Activated effector memory CD4-positive, alpha-beta T cell treated with Interleukin-2 at 50 U/mL for 16 hours (primary cell): ENCODE data around the gene LYST.
A peak's percentile ranks its signal among the peaks of the same experiment; 100 is the strongest.

ENCODE experiments used
- DNase-seq: peaks from one replicate; pipeline ENCODE4 v3.0.0-alpha.2; 2020

Gene LYST

DNA sequence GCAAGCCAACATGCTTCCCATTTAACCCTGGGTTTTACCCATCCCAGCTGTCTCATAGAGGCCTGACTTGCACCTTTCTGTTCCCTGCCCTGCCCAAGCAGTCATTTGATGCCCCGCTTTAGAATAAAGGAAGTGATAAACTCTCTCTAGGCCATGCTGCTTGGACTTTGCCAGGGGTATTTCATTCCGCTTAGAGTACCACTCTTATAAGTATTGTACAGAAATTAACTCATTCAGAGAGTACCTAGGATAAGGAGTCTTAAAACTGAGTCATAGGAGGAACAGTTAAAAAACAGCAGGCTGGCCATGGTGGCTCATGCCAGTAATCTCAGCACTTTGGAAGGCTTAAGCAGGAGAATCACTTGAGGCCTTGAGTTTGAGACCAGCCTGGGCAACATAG is 21.0 kb upstream of the LYST start:
- no peak for DNase-seq

DNA sequence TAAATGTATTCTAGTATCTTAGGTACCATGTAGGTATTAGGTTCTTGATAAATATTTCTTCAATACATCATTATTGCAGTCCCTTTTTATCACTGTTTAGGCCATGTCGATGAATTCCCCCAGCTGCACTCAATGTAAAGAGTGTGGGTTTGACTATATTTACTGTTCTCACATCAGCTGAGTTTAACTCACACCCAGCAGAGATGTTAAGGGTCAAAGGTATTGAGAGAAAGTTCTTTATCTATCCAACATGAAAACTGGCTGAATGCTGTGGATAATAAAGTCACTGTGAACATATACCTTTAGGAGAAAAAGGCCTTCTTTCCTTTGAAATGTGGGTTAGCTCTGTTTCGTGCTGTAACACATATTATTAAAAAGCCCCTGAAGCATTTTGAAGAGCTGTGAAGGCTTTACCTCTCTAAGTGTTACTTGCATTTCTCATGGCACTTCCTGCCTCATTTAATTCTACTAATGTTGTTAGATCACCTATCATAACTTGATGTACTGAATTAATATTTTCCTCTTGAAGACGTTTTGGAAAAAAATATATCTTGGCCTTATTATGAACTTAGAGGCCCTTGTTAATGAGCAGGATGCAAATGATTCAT is 19.1 kb upstream of the LYST start:
- DNase-seq = no peak

DNA sequence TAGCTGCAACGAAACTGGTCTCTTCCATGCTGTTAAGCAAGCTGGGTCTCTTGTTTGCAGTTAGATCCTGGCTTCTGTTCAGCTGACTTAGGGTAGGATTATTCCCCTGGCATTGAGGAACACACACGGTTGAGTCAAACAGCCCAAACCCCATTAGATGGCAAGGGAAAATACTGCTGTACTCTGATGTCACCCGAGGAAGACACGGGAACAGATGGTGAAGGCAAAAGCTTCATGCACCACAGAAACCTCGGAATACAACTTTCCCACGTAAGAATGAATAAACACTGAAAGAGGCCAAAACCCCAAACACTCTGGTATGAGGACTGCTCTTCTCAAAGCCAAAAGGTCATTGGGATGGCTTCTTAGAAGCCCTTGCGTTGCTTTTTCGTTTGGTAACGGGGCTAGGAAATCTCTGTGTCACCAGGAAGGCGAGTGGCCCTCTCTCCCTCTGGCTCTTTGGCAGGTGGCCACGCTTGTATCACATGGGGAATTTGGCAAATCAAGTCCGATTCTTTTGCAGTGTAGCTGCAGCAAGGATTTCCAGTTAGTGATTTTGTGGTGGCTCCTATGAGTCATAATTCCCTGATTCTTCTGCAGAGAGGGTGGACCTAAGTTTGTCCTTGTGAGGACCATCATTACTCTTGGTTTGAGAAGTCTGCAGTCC is 16.7 kb upstream of the LYST start:
- no peak for DNase-seq

DNA sequence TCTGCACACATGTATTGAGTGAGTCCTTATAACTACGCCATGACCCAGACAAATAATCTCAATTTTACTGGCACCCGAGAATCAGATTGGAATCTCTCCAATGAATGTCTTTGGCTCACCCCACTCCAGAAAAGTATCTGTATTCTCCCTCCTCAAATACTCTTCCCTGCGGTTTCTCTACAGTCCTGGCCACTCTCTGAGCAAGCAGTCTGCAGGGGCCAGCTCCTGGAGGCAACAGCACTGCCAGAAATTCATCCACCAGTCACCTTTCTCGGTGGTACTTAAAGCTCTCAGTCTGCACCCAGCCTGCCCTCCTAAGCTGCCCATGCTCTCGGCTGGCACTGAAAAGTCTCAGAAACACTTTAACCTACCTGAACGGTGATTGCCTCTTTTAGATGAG is 16.1 kb upstream of the LYST start:
- no peak for DNase-seq

DNA sequence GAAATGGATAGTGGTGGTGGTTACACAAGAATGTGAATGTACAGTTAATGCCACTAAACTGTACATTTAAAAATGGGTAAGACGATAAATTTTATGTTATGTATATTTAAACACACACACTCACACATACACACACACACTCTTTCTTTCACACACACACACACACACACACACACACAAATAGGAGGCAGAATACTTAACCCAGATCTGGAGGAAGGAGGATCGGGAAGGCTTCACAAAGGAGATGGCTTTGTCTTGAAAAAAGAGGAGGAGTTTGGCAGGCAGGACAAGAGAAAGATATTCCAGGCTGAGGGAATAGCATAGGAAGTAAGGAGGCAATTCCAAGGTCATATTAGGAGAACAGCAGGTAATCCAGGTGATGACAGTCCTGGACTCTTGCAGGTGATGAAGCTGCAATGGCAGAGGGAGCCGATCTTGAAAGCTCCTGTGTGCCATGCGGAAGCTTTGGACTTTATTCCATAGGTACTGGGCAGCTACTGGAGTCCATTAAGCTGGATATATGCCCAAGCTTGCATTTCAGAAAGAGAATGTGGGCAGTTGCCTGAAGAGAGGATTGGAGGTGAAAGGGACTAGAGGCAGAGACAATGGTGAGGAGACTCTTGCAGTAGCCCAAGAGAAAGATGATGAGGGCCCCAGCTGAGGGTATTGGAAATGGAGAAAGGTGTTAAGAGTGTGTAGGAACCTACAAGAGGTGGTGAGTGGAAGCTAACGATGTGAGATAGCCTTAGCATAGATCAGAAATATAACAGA is 15.4 kb upstream of the LYST start:
- no peak for DNase-seq

DNA sequence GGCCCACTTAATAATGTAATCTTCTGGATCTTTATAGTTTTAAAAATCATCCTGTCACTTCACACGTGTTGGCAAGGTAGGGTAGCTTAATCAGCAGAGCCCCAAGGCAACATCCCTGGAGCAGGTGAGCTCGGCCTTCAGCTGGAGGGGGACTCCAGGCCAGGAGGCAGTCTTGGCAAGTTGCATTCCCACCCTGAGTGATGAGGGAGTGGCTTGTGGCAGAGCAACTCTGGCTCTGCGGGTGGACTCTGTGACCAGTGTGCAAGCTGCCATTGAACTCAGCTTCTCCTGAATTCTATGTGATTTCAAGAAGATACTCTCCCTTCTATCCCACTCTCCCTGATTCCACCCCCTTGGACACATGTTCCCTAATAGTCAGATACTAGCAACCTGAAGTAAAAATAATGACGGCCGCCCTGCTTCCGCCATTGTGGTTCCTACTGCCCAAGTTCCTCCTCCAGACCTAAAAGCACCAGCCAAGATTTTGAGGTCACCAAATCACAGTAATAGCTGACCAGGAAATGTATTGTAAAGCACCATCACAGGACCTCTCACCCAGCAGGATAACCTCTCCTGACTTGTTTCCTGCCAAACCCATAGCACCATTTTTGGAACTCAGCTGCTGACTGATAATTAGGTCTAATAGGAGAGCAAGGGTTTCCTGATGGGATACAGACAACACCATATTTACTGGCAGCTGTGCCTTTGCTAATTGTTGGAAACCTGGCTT is 11.5 kb upstream of the LYST start:
- DNase-seq = no peak

DNA sequence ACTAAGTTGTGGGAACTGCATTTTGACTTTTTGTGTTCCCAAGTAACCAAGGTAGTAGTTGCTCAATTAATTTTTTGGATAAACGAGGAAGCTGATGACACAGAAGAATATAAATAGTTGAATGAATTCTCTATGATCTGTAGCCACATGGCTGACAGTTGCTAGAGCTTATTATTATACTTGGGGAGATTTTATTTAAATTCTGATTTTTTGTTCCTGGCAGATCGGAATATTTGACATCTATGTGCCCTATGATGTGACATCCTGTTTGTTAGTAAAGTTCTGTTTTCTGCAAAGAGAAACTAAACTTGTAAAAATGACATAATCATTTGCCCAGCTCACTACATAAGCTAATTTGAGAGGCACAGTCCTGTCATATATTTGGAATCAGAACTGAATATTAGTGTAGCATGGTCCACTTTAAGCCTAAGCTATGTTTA is 9.7 kb upstream of the LYST start:
- DNase-seq = no peak

DNA sequence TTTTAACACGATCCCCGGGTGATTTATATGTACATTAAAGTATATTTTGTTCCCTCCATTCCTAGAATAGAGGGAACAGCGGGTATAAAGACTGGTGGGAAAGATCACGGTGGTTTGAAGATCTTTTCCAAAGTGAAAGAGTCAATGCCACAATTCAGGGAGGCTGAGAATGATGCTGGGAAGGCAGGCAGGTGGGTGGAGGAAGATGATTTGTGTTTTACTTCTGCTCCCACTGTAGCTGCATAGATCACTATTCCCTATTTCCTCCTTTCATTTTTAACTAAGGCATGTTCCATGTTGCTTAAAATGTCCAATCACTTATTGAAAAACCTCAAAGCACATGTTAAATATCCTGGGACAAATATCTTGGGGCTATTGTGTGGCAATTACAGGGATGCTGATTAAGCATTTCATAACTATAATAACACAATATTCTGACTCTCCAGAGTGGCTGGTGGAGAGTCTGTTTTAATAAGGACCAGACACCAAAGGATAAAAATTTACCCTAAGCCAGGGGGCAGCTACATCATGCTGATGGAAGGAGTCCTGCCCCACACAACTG is 8.4 kb upstream of the LYST start:
- DNase-seq = no peak

DNA sequence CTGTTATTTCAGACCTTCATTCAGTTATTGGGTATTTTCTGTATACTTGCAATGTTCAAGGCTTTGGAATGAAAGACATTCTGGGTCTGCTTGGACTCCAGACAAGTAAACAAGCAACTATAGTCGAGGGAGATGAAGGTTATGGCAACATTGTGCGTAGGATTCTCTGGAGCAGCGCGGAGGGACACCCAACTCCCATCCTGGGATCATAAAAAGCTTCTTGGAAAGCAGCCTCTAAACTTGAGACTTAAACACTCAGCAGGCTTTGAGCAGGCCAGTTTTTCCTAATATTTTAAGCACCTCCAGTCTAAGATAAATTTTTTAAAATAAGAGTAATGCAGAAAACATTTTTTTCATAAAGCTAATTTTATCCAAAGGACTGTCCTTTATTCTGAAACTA is 7.6 kb upstream of the LYST start:
- no peak for DNase-seq

DNA sequence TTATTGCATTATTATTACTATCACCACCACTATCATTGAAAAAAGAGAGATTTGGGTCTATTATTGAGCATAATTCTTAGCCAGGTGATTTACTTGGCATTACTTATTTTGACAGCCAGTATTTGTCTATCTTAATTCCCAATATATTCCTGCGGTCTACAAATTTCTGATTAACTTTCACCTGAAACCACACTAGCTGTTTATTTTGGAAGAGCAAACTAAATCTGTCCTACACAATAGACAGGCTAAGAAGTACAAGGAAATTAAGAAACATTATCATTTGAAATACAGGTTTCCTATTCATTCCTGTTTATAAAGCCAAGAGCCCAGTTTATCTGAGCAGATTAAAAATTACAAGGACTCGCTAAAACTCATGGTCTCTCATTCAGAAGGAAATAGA is 6.9 kb upstream of the LYST start:
- no peak for DNase-seq

DNA sequence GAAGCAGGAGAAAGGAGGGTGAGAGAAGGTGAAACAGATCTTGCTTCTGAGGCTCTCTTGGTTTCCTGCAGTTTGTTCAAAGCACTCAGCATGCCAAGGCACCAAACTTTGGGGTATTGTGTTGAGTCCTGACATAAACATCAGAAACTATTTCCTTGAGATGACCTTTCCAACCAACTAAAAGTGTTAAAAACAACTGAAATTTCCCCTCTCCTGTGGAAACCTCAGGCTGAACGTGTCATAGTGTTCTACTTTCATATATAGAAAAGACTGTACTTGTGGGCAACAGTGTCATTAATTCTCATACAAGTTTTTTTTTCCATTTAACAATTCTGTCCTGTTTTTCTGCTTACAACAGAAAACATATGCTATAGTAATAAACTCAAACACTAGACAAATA is 6.3 kb upstream of the LYST start:
- DNase-seq = no peak

DNA sequence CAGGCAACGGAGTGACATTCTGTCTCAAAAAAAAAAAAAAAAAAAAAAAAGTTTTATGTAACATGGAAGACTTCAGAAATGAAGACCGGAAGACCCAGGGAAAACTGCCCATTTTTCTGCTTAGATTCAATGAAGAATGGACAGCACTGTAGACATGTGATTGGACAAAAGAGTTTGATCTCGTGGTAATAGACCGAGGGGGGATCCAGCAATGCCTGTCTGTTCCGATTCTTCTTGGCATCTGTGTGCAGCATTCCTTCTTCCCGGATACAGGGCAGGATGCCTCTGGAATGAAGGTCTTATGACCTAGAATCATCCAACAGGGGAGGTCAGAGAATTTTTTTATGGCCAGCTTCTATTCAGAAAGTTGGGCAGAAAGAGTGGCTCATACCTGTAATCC is 5.6 kb upstream of the LYST start:
- DNase-seq = no peak

DNA sequence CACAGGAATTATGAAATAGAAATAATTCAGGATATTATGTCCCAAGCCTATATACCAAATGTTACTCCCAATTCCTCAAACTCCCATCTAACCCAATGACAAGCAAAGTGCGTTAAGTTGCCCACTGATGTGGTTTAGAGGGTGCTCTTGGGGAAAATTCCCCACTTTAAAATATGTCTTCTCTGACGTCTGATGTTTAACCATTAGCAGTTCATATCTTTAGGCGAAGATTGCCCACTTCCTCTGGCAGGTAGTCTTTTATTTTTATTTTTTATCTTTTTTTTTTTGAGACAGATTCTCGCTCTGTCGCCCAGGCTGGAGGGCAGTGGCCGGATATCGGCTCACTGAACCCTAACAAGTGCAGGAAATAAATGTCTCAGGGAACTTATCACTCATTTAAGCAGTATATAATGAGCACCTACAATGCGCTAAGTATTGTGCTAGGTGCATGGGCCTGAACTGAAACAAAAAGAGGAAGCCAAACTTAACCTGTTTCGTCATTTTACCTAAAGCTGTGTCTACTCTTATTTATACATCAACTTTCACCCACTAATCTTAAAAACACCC is 1.3 kb upstream of the LYST start:
- DNase-seq = no peak

DNA sequence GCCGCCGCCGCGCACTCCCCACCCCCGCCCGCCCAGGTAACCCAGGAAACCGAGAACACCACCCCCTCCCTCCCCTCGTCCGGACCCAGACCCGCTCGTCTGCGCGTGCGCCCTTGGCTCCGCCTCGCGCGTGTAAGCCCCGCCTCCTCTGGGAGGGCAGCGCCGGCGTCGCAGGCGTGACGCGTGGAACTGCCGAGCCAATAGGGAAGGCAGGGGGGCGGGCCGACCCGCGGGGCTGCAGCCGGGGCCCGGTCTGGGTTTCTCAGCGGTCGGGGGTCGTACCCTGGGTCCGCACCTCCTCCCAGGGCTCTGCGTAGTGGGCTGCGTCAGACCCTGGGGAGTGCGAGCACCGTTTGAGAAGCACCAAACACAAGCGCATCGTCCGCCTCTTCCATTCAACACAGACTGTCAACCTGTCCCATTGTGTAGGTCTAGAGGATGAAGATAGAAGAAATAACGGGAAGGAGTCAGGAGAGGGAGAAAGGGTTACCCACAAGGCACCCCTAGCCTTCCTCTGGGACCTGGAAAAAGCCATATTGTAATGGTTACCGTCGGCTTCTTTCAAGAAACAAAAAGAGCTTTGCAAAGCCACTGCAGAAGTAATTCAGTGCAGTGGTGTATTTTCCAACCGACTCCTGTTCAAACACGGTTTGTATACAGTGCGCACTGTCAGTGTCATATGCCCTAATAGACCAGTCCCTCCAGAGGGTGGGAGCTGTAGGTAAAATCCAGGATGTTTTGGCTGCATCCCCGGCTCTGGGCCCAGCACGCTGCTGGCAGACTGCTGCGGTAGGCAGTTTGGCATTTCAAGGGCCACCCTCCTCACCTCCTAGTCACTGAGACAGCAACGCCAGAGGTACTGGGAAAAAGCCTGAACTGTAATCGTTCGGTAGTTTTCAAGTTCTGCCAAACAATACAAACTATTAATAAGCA is 473 bp upstream of the LYST start:
- peak; percentile 98 for DNase-seq

DNA sequence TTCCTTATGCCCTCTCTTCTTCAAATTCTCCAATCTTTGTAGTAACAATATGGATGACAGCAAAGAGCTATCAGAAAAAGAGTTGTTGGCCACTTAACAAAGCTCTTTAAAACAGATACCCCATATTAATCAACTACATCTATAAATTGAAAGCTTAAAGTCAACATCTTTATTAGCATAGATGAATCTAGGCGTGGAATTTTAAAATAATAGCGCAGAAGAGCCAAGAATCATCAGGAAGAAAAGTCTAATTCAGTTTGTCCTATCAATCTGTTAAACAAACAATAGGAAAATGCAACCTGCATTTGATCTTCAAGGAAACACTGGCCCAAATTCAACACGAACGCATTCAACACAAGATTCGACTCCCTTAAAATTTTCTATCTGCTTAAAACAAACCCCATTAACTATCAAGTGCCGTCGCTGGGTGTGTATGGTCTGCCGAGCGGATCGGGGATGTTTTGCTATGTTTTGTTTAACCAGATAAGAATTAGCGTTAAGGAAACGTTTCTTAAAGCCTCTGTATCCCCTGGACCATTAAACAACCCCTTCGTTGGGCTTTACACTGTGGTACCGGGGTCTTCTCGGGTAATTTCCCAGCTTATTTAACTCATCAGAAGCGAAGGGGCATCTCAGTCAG is 1.0 kb downstream of the LYST start:
- no peak for DNase-seq

DNA sequence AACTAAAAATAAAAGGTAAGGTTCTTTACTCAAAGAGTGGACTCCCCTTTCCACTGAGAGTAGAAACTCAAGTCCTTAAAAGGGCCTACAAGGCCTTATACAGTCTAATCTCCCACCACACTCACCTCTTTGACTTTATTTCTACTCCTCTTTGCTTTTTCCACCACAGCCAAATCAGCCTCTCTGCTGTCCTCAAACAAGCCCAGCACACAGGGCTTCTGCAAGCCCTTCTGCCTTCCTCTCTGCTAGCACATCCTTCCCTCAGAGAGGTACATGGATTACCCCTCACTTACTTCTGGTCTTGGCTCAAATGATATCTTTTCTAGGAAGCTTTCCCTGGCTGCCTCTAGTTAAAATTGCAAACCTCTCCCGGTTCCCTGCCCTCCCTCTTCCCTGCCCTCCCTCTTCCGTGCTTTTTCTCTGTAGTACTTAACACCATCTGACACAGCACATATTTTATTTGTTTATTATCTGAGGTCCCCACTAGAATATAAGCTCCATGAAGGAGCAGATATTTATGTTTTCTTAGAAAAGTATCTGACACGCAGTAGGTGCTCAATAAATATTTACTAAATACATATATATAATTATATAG is 1.7 kb downstream of the LYST start:
- no peak for DNase-seq

DNA sequence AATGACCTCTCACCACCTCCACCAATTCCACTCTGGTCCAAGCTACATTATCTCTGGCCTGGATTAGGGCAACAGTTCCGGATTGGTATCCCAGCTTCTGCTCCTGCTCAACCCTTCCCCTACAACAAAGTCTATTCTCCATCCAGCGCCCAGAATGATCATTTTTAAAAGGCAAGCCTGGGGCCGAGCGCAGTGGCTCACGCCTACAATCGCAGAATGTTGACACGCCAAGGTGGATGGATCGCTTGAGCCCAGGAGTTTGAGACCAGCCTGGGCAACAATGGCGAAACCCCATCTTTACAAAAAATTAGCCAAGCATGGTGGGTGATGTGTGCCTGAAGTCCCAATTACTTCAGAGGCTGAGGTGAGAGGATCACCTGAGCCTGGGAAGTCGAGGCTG is 2.2 kb downstream of the LYST start:
- DNase-seq = no peak

DNA sequence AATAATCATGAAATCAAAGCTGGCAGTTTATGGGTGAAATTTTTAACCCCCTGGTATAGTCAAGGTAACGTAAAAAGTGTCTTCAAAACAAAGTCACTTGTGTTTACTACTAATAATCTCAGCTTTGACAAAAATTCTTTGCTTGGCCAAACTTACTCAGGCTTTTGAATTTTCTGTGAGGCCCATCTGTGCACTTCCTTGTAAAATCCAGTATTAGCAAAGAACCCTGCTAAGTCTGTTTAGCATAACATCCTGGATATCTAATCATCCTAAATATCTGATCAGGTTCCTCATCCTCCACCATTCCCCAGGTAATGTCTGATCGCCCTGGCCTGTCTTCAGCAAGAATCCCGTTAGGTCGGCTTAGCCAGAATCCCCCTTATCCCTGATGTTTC is 3.0 kb downstream of the LYST start:
- no peak for DNase-seq

DNA sequence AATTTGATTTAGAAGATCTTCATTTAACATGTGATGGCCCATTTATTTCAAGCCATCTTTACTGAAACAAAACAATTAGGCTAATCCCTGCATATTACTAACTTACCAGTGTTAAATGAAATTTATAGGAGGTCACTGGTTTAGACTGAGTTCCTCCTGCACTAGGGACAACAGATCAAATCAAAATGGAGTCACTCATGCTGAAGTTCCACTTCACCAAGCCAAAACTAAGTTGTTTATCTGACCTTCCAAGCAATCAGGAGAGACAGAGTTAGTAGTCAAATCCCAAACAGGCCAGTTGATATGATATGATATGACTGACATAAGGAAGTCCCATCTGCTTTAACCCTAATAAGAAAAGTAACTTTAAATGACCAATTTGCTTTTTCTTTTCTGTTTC is 4.8 kb downstream of the LYST start:
- DNase-seq = no peak

DNA sequence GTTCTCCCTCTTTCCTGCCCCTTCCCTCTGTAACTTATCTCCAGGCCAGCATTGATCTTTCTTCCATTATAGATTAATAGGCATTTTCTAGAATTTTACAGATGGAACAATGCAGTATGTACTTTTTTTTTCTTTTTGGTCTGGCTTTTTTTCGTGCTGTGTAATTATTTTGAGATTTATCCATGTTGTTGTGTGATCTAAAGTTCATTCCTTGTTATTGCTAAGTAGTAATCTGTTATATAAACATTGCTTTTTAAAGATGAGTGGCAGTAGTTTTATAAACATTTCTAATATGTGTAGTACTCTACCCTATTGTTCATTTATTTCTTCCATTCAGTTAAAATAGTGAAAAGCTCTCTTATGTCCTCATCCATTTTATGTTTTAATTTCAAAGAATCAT is 5.9 kb downstream of the LYST start:
- no peak for DNase-seq

DNA sequence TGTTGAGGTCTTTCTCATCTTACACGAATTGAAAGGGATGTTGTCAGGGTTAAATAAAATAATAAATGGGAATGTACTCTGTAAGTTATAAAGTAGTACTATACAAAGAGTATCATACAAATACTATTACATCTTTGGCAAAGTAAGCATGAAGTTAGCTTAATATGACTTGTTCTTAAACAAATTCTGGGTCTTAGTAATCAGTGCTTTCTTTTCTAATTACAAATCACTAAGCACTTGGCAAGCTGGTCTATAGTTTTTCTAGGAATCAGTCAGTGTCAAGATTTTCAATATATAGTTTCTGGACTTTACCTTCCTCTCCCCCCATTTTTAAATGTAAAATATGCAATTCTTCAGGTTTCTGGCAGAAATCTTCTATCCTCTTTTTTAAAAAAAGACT is 6.9 kb downstream of the LYST start:
- DNase-seq = no peak
